Neural cell (in vitro differentiated cells): ENCODE measurements around the gene CDH4. TPM values are rescaled to one million over a fixed set of nuclear protein-coding genes. Genes with fewer than 3 reads are reported as not detected.

Source experiments
- H2AFZ ChIP-seq: fragments of 200-600, 300-800 bp; sonication (generic), shearing (Covaris generic); 2 replicates; pipeline ENCODE4 v1.6.0; 2014; ENCODE audit warnings: low read depth, mild to moderate bottlenecking, antibody characterized with exemption, low read length, moderate library complexity
- H3F3A ChIP-seq: fragments of 200-600 bp; shearing (Covaris generic); 2 replicates; pipeline ENCODE4 v1.6.1; 2016; ENCODE audit warnings: mild to moderate bottlenecking, moderate library complexity, mixed read lengths, antibody characterized with exemption, low read length; ENCODE audit not compliant: insufficient read depth, poor library complexity, severe bottlenecking
- H3K27ac ChIP-seq: fragments of 200-600, 300-800 bp; sonication (generic), shearing (Covaris generic); 2 replicates; pipeline ENCODE4 v1.5.1; 2014; ENCODE audit warnings: mild to moderate bottlenecking, low read length, moderate library complexity
- H3K27me3 ChIP-seq: fragments of 300-800, 200-600 bp; sonication (generic), shearing (Covaris generic); 2 replicates; pipeline ENCODE4 v1.6.0; 2014; ENCODE audit warnings: mild to moderate bottlenecking, low read depth, low read length, moderate library complexity; ENCODE audit not compliant: insufficient read depth
- H3K36me3 ChIP-seq: fragments of 300-800, 200-600 bp; sonication (generic), shearing (Covaris generic); 2 replicates; pipeline ENCODE4 v1.5.1; 2014; ENCODE audit warnings: mild to moderate bottlenecking, antibody characterized with exemption, low read length, moderate library complexity; ENCODE audit not compliant: insufficient read depth
- H3K4me2 ChIP-seq: fragments of 300-800, 200-600 bp; sonication (generic), shearing (Covaris generic); 2 replicates; pipeline ENCODE4 v1.6.0; 2014; ENCODE audit warnings: mild to moderate bottlenecking, low read length
- H3K4me3 ChIP-seq: fragments of 300-800, 200-600 bp; sonication (generic), shearing (Covaris generic); 2 replicates; pipeline ENCODE4 v1.5.1; 2014; ENCODE audit warnings: mild to moderate bottlenecking, low read length, moderate library complexity
- H3K79me2 ChIP-seq: fragments of 200-600 bp; shearing (Covaris generic); replicated peaks from 2 replicates; pipeline ENCODE4 v1.6.0; 2014; ENCODE audit warnings: mild to moderate bottlenecking, low read length, moderate library complexity; ENCODE audit not compliant: insufficient read depth
- H3K9ac ChIP-seq: fragments of 300-800, 200-600 bp; sonication (generic), shearing (Covaris generic); 2 replicates; pipeline ENCODE4 v1.6.1; 2016; ENCODE audit warnings: mild to moderate bottlenecking, low read length, mixed read lengths
- H3K9me2 ChIP-seq: fragments of 200-600 bp; shearing (Covaris generic); 2 replicates; pipeline ENCODE4 v1.6.1; 2016; ENCODE audit warnings: mild to moderate bottlenecking, low read length, mixed read lengths; ENCODE audit not compliant: insufficient read depth
- H3K9me3 ChIP-seq: fragments of 200-600, 300-800 bp; sonication (generic), shearing (Covaris generic); 2 replicates; pipeline ENCODE4 v1.6.1; 2016; ENCODE audit warnings: mild to moderate bottlenecking, mixed run types, low read length, moderate library complexity, mixed read lengths
- H4K20me1 ChIP-seq: fragments of 200-600 bp; shearing (Covaris generic); 2 replicates; pipeline ENCODE4 v1.6.1; 2016; ENCODE audit warnings: mild to moderate bottlenecking, mixed run types; ENCODE audit not compliant: insufficient read depth
- CTCF ChIP-seq: fragments of 450-650 bp; IDR thresholded peaks from 2 replicates; pipeline ENCODE4 v1.5.1; 2014; ENCODE audit warnings: antibody characterized with exemption, mild to moderate bottlenecking, moderate library complexity; ENCODE audit not compliant: poor library complexity, severe bottlenecking
- EP300 ChIP-seq: fragments of 450-650 bp; conservative IDR thresholded peaks from 2 replicates; pipeline ENCODE4 v1.6.1; 2014; ENCODE audit warnings: antibody characterized with exemption, mild to moderate bottlenecking, moderate library complexity; ENCODE audit not compliant: poor library complexity, severe bottlenecking
- EZH2 ChIP-seq: fragments of 200-600, 300-800 bp; shearing (Covaris generic), sonication (generic); IDR thresholded peaks from 2 replicates; pipeline ENCODE4 v1.6.1; 2014; ENCODE audit warnings: antibody characterized with exemption, low read length, borderline replicate concordance, mild to moderate bottlenecking; ENCODE audit not compliant: insufficient read depth, poor library complexity, severe bottlenecking
- MXI1 ChIP-seq: fragments of 450-650 bp; conservative IDR thresholded peaks from 2 replicates; pipeline ENCODE4 v1.6.1; 2014; ENCODE audit warnings: antibody characterized with exemption, mild to moderate bottlenecking; ENCODE audit not compliant: poor library complexity, severe bottlenecking
- POLR2AphosphoS5 ChIP-seq: IDR thresholded peaks from 2 replicates; pipeline ENCODE4 v1.6.1; 2012
- RAD21 ChIP-seq: fragments of 450-650 bp; conservative IDR thresholded peaks from 2 replicates; pipeline ENCODE4 v1.6.1; 2014; ENCODE audit warnings: antibody characterized with exemption, mild to moderate bottlenecking, moderate library complexity
- SMC3 ChIP-seq: fragments of 450-650 bp; conservative IDR thresholded peaks from 2 replicates; pipeline ENCODE4 v1.6.1; 2014; ENCODE audit warnings: antibody characterized with exemption, mild to moderate bottlenecking, moderate library complexity; ENCODE audit not compliant: poor library complexity
- TAF1 ChIP-seq: IDR thresholded peaks from 2 replicates; pipeline ENCODE4 v1.6.1; 2012; ENCODE audit warnings: low read depth
- polyA plus RNA-seq: library from polyadenylated mRNA; depleted of rRNA; stranded (reverse); fragments of >200 nt; gene quantifications from 2 replicates; pipeline ENCODE4 v1.2.3, GENCODE V29; 2014
- TF ChIP-seq, protein P1 (sequence below): IDR thresholded peaks from 2 replicates; pipeline ENCODE4 v1.6.1; 2012; ENCODE audit warnings: borderline replicate concordance

CDH4 gene
- polyA plus RNA-seq, 1 donor from 2014 or later, result 24.6 TPM

DNA sequence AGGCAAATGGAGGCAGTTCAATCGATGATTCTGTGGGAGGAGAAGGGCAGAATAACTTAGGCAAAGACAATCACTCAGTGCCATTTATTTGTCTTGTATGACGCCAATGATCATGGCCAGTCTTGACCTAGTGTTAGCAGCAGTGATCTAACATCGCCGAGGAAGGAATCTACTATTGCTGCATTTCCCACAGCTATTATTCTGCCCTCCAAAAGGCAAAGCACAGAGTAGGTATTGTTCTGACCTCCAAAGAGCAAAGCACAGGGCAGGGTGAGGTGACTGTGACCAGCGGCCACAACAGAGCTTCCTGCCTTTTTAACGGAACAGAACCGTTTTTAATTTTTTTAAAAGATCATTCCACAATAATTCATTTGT, 235.9 kb downstream of the CDH4 start:
- Histone ChIP-seq H3K9me2 (no peaks in the 10 kb centered on the region), H3K9ac (no peak overlapping the region), H3K4me3 (no peak overlapping the region), H4K20me1 (no peaks in the 10 kb centered on the region), H3K4me2 (no peak overlapping the region), H3K9me3 (no peaks in the 10 kb centered on the region), H3K36me3 (no peaks in the 10 kb centered on the region), H3F3A (no peaks in the 10 kb centered on the region), H3K27ac (peak overlapping the region; percentile 6), H3K27me3 (no peaks in the 10 kb centered on the region), H3K79me2 (no peaks in the 10 kb centered on the region), H2AFZ (no peak overlapping the region)
- TF ChIP-seq SMC3 (no peak), RAD21 (peak; percentile 1), POLR2AphosphoS5 (no peak), CTCF (peak; percentile 51), TAF1 (no peak)
- TF ChIP-seq, protein P1, sequence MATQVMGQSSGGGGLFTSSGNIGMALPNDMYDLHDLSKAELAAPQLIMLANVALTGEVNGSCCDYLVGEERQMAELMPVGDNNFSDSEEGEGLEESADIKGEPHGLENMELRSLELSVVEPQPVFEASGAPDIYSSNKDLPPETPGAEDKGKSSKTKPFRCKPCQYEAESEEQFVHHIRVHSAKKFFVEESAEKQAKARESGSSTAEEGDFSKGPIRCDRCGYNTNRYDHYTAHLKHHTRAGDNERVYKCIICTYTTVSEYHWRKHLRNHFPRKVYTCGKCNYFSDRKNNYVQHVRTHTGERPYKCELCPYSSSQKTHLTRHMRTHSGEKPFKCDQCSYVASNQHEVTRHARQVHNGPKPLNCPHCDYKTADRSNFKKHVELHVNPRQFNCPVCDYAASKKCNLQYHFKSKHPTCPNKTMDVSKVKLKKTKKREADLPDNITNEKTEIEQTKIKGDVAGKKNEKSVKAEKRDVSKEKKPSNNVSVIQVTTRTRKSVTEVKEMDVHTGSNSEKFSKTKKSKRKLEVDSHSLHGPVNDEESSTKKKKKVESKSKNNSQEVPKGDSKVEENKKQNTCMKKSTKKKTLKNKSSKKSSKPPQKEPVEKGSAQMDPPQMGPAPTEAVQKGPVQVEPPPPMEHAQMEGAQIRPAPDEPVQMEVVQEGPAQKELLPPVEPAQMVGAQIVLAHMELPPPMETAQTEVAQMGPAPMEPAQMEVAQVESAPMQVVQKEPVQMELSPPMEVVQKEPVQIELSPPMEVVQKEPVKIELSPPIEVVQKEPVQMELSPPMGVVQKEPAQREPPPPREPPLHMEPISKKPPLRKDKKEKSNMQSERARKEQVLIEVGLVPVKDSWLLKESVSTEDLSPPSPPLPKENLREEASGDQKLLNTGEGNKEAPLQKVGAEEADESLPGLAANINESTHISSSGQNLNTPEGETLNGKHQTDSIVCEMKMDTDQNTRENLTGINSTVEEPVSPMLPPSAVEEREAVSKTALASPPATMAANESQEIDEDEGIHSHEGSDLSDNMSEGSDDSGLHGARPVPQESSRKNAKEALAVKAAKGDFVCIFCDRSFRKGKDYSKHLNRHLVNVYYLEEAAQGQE, result no peak

- Histone ChIP-seq H3K9ac (no peak overlapping the region), H3K36me3 (no peaks in the 10 kb centered on the region), H3K27me3 (no peaks in the 10 kb centered on the region), H3F3A (no peaks in the 10 kb centered on the region), H3K9me2 (no peaks in the 10 kb centered on the region), H3K9me3 (no peaks in the 10 kb centered on the region), H2AFZ (no peak overlapping the region), H3K4me3 (no peak overlapping the region), H3K4me2 (no peak overlapping the region), H4K20me1 (no peaks in the 10 kb centered on the region), H3K79me2 (no peaks in the 10 kb centered on the region), H3K27ac (no peak overlapping the region)
- TF ChIP-seq EZH2 (no peak), POLR2AphosphoS5 (no peak), SMC3 (no peak), RAD21 (no peak), TAF1 (no peak), MXI1 (no peak), CTCF (no peak), EP300 (no peak)
- TF ChIP-seq, protein P1, result no peak
Measured at GRCh38 chr20:61490721-61491120, 238.7 kb downstream of the CDH4 start.
